Measurements from ENCODE around the gene SPTBN1.

- no peak for TF ChIP-seq ZNF174 (CRISPR knock-in tag; IDR thresholded peaks at IDR 0.05)
- no peak for TF ChIP-seq SIN3A (IDR thresholded peaks at IDR 0.05; ENCODE audit: borderline replicate concordance in 2 of 2, control insufficient read depth in 1 of 2, low read depth in 2 of 2, low read length in 2 of 2)
- TF ChIP-seq STAT6 (CRISPR knock-in tag; IDR thresholded peaks at IDR 0.05): no peak
- no peak for TF ChIP-seq POLR2AphosphoS5 (IDR thresholded peaks at IDR 0.05; ENCODE audit: control insufficient read depth, insufficient read depth, low read depth, low read length)
- no peak for TF ChIP-seq CTCF (IDR thresholded peaks at IDR 0.05 in 2 of 3, conservative IDR thresholded peaks at IDR 0.05 in 1 of 3; ENCODE audit: insufficient read depth in 2 of 3, low read depth in 1 of 3, low read length in 3 of 3)
- no peak for TF ChIP-seq ZNF318 (IDR thresholded peaks at IDR 0.05; ENCODE audit: borderline replicate concordance in 1 of 2, low read depth in 1 of 2)
- no peak for TF ChIP-seq BCLAF1 (IDR thresholded peaks at IDR 0.05; ENCODE audit: borderline replicate concordance in 1 of 2, control insufficient read depth in 1 of 2, low read depth in 2 of 2, low read length in 1 of 2)
- no peak for TF ChIP-seq DLX4 (CRISPR knock-in tag; IDR thresholded peaks at IDR 0.05)
- no peak for TF ChIP-seq DPF2 (IDR thresholded peaks at IDR 0.05)
- TF ChIP-seq FOXM1 (IDR thresholded peaks at IDR 0.05; ENCODE audit: low read depth): no peak
- TF ChIP-seq FOXM1 (CRISPR knock-in tag; IDR thresholded peaks at IDR 0.05; ENCODE audit: low read depth): no peak
These were observed 91.0 kb downstream of the SPTBN1 start for GRCh38 chr2:54546923-54547720.

All from K562 (cell line).